PC-9 (cell line): ENCODE results near the gene TCF12.

Source experiments
- CTCF ChIP-seq: fragments of 200-600 bp; sonication (generic); conservative IDR thresholded peaks from 2 replicates; pipeline ENCODE4 v1.6.1; 2017; ENCODE audit warnings: mixed run types, antibody characterized with exemption, mild to moderate bottlenecking, moderate library complexity
- EZH2 ChIP-seq: fragments of 200-600 bp; sonication (generic); IDR thresholded peaks from 2 replicates; pipeline ENCODE4 v1.8.0; 2017; ENCODE audit warnings: antibody characterized with exemption, low read depth

GRCh38 chr15:56985856-56986255 lies 67.4 kb downstream of the TCF12 start:
- TF ChIP-seq EZH2 = no peak
- no peak for TF ChIP-seq CTCF
